CD14-positive monocyte (primary cell): ENCODE data around the gene MORN1. TPM values are rescaled to one million over a fixed set of nuclear protein-coding genes. Genes with fewer than 3 reads are reported as not detected.
A peak's percentile ranks its signal among the peaks of the same experiment; 100 is the strongest.

Source experiments
- DNase-seq, 3 donors: peaks; one replicate each; pipeline ENCODE4 v3.0.0-alpha.2; 2011 to 2022
- H2AFZ ChIP-seq: 2 replicates; pipeline ENCODE4 v1.6.0; 2012; ENCODE audit warnings: mild to moderate bottlenecking, low read depth, low read length, inconsistent platforms; ENCODE audit not compliant: insufficient read depth, poor library complexity, severe bottlenecking
- H3K27ac ChIP-seq, 2 donors: 1 replicate in 1 of 2; 2 replicates in 1 of 2; pipeline ENCODE4 v1.5.1; 2012 to 2013; ENCODE audit warnings: low read length in 2 of 2, control low read depth in 1 of 2, inconsistent platforms in 1 of 2, low read depth in 1 of 2, mild to moderate bottlenecking in 1 of 2
- H3K27me3 ChIP-seq, 2 donors: one replicate each; pipeline versions ENCODE4 v1.6.0 to v1.6.1; 2011 to 2013; ENCODE audit warnings: low read length in 2 of 2; ENCODE audit not compliant: control insufficient read depth in 2 of 2, insufficient read depth in 2 of 2
- H3K36me3 ChIP-seq, 2 donors: replicated peaks in 1 of 2; 1 replicate in 1 of 2; 2 replicates in 1 of 2; pipeline versions ENCODE4 v1.5.1 to v1.6.1; 2012 to 2013; ENCODE audit warnings: low read length in 2 of 2, control low read depth in 1 of 2, inconsistent platforms in 1 of 2, mild to moderate bottlenecking in 1 of 2; ENCODE audit not compliant: insufficient read depth in 2 of 2, control insufficient read depth in 1 of 2
- H3K4me1 ChIP-seq, 2 donors: 1 replicate in 1 of 2; 2 replicates in 1 of 2; pipeline versions ENCODE4 v1.5.1 to v1.6.1; 2012 to 2013; ENCODE audit warnings: low read length in 2 of 2, control low read depth in 1 of 2, inconsistent platforms in 1 of 2, mild to moderate bottlenecking in 1 of 2, moderate library complexity in 1 of 2; ENCODE audit not compliant: insufficient read depth in 2 of 2, control insufficient read depth in 1 of 2
- H3K4me2 ChIP-seq: replicated peaks from 2 replicates; pipeline ENCODE3; 2012; ENCODE audit warnings: low read length, moderate library complexity, mild to moderate bottlenecking; ENCODE audit not compliant: poor library complexity, severe bottlenecking; ENCODE audit errors: extremely low read depth
- H3K4me3 ChIP-seq, 3 experiments: fragments of 200-600 bp in 1 of 3; sonication (generic) in 1 of 3; replicated peaks in 1 of 3; 1 replicate in 2 of 3; 2 replicates in 1 of 3; pipeline ENCODE4 v1.5.1; 2011 to 2013; ENCODE audit warnings: low read length in 3 of 3, mild to moderate bottlenecking in 3 of 3, control low read depth in 2 of 3, low read depth in 2 of 3, inconsistent platforms in 1 of 3, moderate library complexity in 1 of 3
- H3K79me2 ChIP-seq: 2 replicates; pipeline ENCODE4 v1.6.0; 2012; ENCODE audit warnings: mild to moderate bottlenecking, control low read depth, inconsistent platforms, low read length, moderate library complexity; ENCODE audit not compliant: insufficient read depth
- H3K9ac ChIP-seq: 2 replicates; pipeline ENCODE4 v1.6.0; 2017; ENCODE audit warnings: low read length, mild to moderate bottlenecking; ENCODE audit not compliant: insufficient read depth, poor library complexity, severe bottlenecking
- H3K9me3 ChIP-seq, 2 donors: replicated peaks in 1 of 2; 1 replicate in 1 of 2; 2 replicates in 1 of 2; pipeline versions ENCODE4 v1.5.1 to v1.6.1; 2012 to 2013; ENCODE audit warnings: low read length in 2 of 2, control low read depth in 1 of 2; ENCODE audit not compliant: control insufficient read depth in 1 of 2, insufficient read depth in 1 of 2
- H4K20me1 ChIP-seq: 2 replicates; pipeline ENCODE4 v1.6.0; 2012; ENCODE audit warnings: mild to moderate bottlenecking, low read length, control low read depth, moderate library complexity; ENCODE audit not compliant: insufficient read depth
- H3K27ac Mint-ChIP-seq, 7 donors: one replicate each; pipeline ENCODE4 v1.8.0; 2020; ENCODE audit warnings: mild to moderate bottlenecking in 7 of 7, mixed read lengths in 7 of 7, moderate library complexity in 6 of 7, inconsistent platforms in 2 of 7
- H3K27me3 Mint-ChIP-seq, 3 donors: one replicate each; pipeline ENCODE4 v1.8.0; 2021 to 2022; ENCODE audit warnings: low read depth in 3 of 3, mild to moderate bottlenecking in 3 of 3, mixed read lengths in 3 of 3, moderate library complexity in 3 of 3, inconsistent platforms in 1 of 3
- H3K36me3 Mint-ChIP-seq, 2 donors: one replicate each; pipeline ENCODE4 v1.8.0; 2020; ENCODE audit warnings: mixed read lengths in 2 of 2, inconsistent platforms in 1 of 2, mild to moderate bottlenecking in 1 of 2
- H3K4me1 Mint-ChIP-seq: one replicate; pipeline ENCODE4 v1.8.0; 2020; ENCODE audit warnings: mild to moderate bottlenecking, mixed read lengths
- H3K4me3 Mint-ChIP-seq, 2 donors: one replicate each; pipeline ENCODE4 v1.8.0; 2020; ENCODE audit warnings: mild to moderate bottlenecking in 2 of 2, mixed read lengths in 2 of 2, moderate library complexity in 1 of 2
- H3K9me3 Mint-ChIP-seq, 7 donors: one replicate each; pipeline ENCODE4 v1.8.0; 2020 to 2022; ENCODE audit warnings: mixed read lengths in 7 of 7, mild to moderate bottlenecking in 6 of 7, moderate library complexity in 6 of 7, inconsistent platforms in 2 of 7
- WGBS: methylation state at CpG from one replicate; pipeline ENCODE4 v1.1.5; 2013; ENCODE audit warnings: missing lambda C conversion rate; ENCODE audit not compliant: insufficient coverage; 5-methylcytosine and 5-hydroxymethylcytosine counted together
- intact Hi-C, 2 donors: fragments of 100-400 bp; cut with micrococcal nuclease; formaldehyde crosslinking; loops; one replicate each; pipeline versions ENCODE4 v1.15.0 to v1.15.1; 2023
- polyA plus RNA-seq, 3 donors: library from polyadenylated mRNA; depleted of rRNA in 1 of 3; unstranded in 2 of 3; stranded (reverse) in 1 of 3; fragments of 300-500 nt in 2 of 3; fragments of >200 nt in 1 of 3; fragmentation: Illumina TruSeq in 2 of 3; gene quantifications; 1 replicate in 2 of 3; 2 replicates in 1 of 3; pipeline ENCODE4 v1.2.3, GENCODE V29; 2012 to 2021
- TF ChIP-seq, protein P1 (sequence below): fragments of 200-600 bp; IDR thresholded peaks from one replicate; pipeline ENCODE4 v1.8.0; 2022; ENCODE audit warnings: antibody characterized with exemption, mild to moderate bottlenecking

Gene MORN1
- polyA plus RNA-seq, 3 donors = 1.5 to 3.0 (median 1.7) TPM

GRCh38 chr1:2376931-2377672 lies 14.3 kb downstream of the MORN1 start:
- peaks cover 0 to 1% (median 0%) of the 10 kb centered on the region in 3 donors for H3K27me3 Mint-ChIP-seq

DNA sequence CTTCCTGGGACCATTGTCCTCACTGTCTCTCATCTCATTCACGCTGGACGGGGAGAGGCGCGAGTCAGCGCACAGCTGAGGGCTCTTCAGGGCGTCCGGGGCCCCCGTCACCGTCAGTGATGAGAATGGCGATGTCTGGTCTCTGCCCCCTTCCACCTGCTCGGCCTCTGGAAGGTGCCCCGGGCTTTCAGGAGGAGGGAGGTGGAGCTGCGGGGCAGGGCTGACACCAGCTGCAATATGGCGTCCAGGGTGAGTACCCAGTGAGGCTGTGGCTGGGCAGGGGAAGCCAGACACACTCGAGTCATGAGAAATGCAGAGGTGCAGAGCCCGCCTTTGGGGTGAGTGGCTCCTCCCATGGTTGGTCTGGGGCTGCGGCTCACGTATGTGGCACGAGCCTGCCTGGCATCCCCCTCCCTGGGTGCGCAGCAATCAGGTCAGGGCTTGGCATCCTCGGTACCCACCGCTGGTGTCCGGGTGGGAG lies 15.1 kb downstream of the MORN1 start:
- WGBS = 93% methylated on average over 17 of the region's 23 CpGs
- no peak overlapping the region for H3K4me3 ChIP-seq
- no peak overlapping the region for H3K9ac ChIP-seq
- H3K4me3 Mint-ChIP-seq = no peak overlapping the region
- DNase-seq = no peak
- H3K79me2 ChIP-seq = no peaks in the 10 kb centered on the region
- no peaks in the 10 kb centered on the region for H3K27me3 ChIP-seq
- TF ChIP-seq, protein P1, sequence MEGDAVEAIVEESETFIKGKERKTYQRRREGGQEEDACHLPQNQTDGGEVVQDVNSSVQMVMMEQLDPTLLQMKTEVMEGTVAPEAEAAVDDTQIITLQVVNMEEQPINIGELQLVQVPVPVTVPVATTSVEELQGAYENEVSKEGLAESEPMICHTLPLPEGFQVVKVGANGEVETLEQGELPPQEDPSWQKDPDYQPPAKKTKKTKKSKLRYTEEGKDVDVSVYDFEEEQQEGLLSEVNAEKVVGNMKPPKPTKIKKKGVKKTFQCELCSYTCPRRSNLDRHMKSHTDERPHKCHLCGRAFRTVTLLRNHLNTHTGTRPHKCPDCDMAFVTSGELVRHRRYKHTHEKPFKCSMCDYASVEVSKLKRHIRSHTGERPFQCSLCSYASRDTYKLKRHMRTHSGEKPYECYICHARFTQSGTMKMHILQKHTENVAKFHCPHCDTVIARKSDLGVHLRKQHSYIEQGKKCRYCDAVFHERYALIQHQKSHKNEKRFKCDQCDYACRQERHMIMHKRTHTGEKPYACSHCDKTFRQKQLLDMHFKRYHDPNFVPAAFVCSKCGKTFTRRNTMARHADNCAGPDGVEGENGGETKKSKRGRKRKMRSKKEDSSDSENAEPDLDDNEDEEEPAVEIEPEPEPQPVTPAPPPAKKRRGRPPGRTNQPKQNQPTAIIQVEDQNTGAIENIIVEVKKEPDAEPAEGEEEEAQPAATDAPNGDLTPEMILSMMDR = no peak
- peaks cover 0 to 6% (median 0%) of the 10 kb centered on the region in 7 donors for H3K9me3 Mint-ChIP-seq
- H3K36me3 ChIP-seq = no peaks in the 10 kb centered on the region
- H3K4me1 ChIP-seq = peaks cover 4 to 6% of the 10 kb centered on the region in 2 donors
- intact Hi-C loops = no loop called here
- H3K27ac Mint-ChIP-seq = peak overlapping the region in 1 of 7 donors; percentile 46
- H3K36me3 Mint-ChIP-seq = no peaks in the 10 kb centered on the region
- H3K4me1 Mint-ChIP-seq = peaks cover 9% of the 10 kb centered on the region
- H2AFZ ChIP-seq = no peak overlapping the region
- H4K20me1 ChIP-seq = no peaks in the 10 kb centered on the region
- H3K27me3 Mint-ChIP-seq = peaks cover 0 to 1% (median 0%) of the 10 kb centered on the region in 3 donors
- H3K4me2 ChIP-seq = no peak overlapping the region
- H3K27ac ChIP-seq = no peak overlapping the region
- no peaks in the 10 kb centered on the region for H3K9me3 ChIP-seq

More at GRCh38 chr1:2376931-2377672, 14.3 kb downstream of the MORN1 start:
- Histone ChIP-seq H3K9me3 (no peaks in the 10 kb centered on the region), H3K9ac (no peak overlapping the region), H3K27me3 (no peaks in the 10 kb centered on the region), H4K20me1 (no peaks in the 10 kb centered on the region), H3K4me1 (peaks cover 4 to 6% of the 10 kb centered on the region in 2 donors), H3K79me2 (no peaks in the 10 kb centered on the region), H3K27ac (no peak overlapping the region), H3K36me3 (no peaks in the 10 kb centered on the region), H3K4me2 (no peak overlapping the region), H3K4me3 (no peak overlapping the region), H2AFZ (no peak overlapping the region)
- 97% methylated on average over 21 of the region's 25 CpGs for WGBS
- intact Hi-C loops = no loop called here
- H3K4me1 Mint-ChIP-seq = peaks cover 9% of the 10 kb centered on the region
- TF ChIP-seq, protein P1 = no peak
- H3K4me3 Mint-ChIP-seq = no peak overlapping the region
- H3K36me3 Mint-ChIP-seq = no peaks in the 10 kb centered on the region
- no peak overlapping the region for H3K27ac Mint-ChIP-seq
- DNase-seq = no peak
- H3K9me3 Mint-ChIP-seq = peaks cover 0 to 6% (median 0%) of the 10 kb centered on the region in 7 donors
